Right cardiac atrium (tissue), 5 donors: ENCODE measurements around the gene PEX12. TPM values are rescaled to one million over a fixed set of nuclear protein-coding genes. Genes with fewer than 3 reads are reported as not detected.

Source experiments
- ATAC-seq, 2 donors: fragments of 200-7000 bp; cut with Tn5 transposase; one replicate each; pipeline versions ENCODE4 v1.8.0 to v1.9.1; 2020; ENCODE audit warnings: moderate library complexity in 2 of 2, mild to moderate bottlenecking in 1 of 2
- DNase-seq, 3 donors: peaks; one replicate each; pipeline ENCODE4 v3.0.0-alpha.2; 2020
- H3K27ac ChIP-seq: one replicate; pipeline ENCODE4 v1.5.1; 2013; ENCODE audit warnings: mild to moderate bottlenecking, low read length, control low read depth, moderate library complexity
- H3K27me3 ChIP-seq: one replicate; pipeline ENCODE4 v1.6.1; 2013; ENCODE audit not compliant: control insufficient read depth, insufficient read depth
- H3K4me1 ChIP-seq: one replicate; pipeline ENCODE4 v1.6.1; 2013; ENCODE audit warnings: low read length; ENCODE audit not compliant: control insufficient read depth, insufficient read depth
- H3K4me3 ChIP-seq: one replicate; pipeline ENCODE4 v1.5.1; 2013; ENCODE audit warnings: low read length, control low read depth
- H3K9me3 ChIP-seq: one replicate; pipeline ENCODE4 v1.6.1; 2013; ENCODE audit warnings: low read length; ENCODE audit not compliant: control insufficient read depth
- WGBS: extraction: QIAGEN DNeasy Blood & Tissue Kit; methylation state at CpG from one replicate; pipeline ENCODE4 v1.1.7; 2013; 5-methylcytosine and 5-hydroxymethylcytosine counted together
- intact Hi-C, 4 donors: fragments of 100-400 bp; cut with DNase I; formaldehyde crosslinking; loops; one replicate each; pipeline versions ENCODE4 v1.11.0 to v1.14.0; 2022 to 2023
- polyA plus RNA-seq: library from polyadenylated mRNA; stranded (reverse); fragments of 200-250 nt; gene quantifications from one replicate; pipeline ENCODE4 v1.2.3, GENCODE V29; 2013
- total RNA-seq, 4 donors: library from RNA; stranded (reverse); fragmentation: NEBNext Ultra II Directional; extraction: Animal tissue kit (Norgen Biotek cat#: 25700); gene quantifications; one replicate each; pipeline ENCODE4 v1.2.1, GENCODE V29; 2021
- donor health status: healthy with polysubstance abuse.
- donor health status: DM: no; HTN: yes; CAD: no.
- donor health status: DM: no; HTN: no; CAD: no.
- donor health status: DM: no; HTN: yes; CAD: no; lungs with severe emphysema.
- donor health status: DM: yes; HTN: yes; CAD: no.

The PEX12 gene
- total and polyA plus RNA-seq, 5 donors: 5.1 to 9.2 (median 7.3) TPM

DNA sequence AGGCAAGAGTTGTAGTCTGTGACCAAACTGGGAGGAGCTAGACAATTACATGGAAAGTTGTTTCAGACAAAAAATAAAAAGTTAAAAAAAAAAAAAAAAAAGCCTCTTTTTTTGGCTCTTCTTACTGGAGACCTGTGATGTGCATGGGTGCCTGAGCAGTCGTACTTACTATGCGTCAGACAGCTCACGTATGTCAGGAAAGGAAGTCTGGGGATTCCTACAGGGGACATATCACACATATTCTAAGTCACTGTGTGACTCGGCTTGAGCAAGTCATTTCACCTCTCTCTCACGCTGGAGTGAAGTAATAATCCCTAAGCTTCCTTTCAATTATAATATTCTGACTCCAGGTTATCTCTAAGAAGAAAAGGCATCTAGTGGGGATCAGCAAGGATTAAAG is 23.7 kb downstream of the PEX12 start:
- intact Hi-C loops: no loop called here

DNA sequence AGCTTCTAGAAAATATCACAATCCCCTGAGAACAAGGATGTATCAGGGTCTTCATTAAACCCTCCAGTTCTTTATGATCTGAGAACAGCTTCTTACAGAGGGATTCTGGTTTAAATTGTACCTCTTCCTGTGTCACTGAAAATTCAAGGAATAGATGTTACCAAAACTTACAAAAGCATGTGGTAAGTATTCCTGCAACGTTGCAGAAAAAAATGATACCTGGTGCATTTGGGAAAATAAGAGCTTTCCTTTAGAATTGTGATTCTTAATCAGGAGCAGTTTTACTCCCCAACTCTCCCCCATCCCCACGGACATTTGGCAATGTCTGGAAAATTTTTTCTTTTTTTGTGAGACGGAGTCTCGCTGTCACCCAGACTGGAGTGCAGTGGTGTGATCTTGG is 25.1 kb downstream of the PEX12 start:
- 74% methylated on average over 4 of the region's 4 CpGs for WGBS
- Histone ChIP-seq H3K9me3 (no peaks in the 10 kb centered on the region), H3K4me3 (no peak overlapping the region), H3K4me1 (no peaks in the 10 kb centered on the region), H3K27ac (no peak overlapping the region), H3K27me3 (no peaks in the 10 kb centered on the region)
- ATAC-seq (no peak), DNase-seq (no peak)
- intact Hi-C loops: no loop called here

More for the DNA sequence above, 23.7 kb downstream of the PEX12 start:
- no peak overlapping the region for H3K27ac ChIP-seq
- no peak for ATAC-seq
- H3K27me3 ChIP-seq: no peaks in the 10 kb centered on the region
- no peak for DNase-seq
- no peaks in the 10 kb centered on the region for H3K4me1 ChIP-seq
- no peak overlapping the region for H3K4me3 ChIP-seq
- no peaks in the 10 kb centered on the region for H3K9me3 ChIP-seq
- WGBS: 63% methylated on average over 5 of the region's 5 CpGs

DNA sequence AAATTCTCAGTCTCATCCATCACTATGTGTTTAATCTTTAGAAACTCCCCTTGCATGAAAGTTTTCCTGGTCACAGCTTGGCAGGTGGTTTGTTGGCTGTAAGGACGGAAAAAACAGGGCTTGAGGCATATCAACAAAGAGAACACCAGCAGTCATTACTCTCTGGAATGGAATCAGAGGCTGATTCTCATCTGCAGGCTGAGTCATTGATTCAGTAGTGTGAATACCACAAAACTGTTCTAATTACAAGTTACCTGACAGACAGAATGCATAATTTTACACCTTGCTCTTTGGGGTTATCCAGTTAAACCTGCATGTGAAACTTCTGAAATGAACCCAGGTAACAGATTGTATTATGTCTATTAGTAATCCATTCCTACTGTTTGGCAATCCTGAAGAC is 29.4 kb downstream of the PEX12 start:
- intact Hi-C loops: no loop called here
- WGBS: 51% methylated on average over 1 of the region's 1 CpG
- no peak for ATAC-seq

DNA sequence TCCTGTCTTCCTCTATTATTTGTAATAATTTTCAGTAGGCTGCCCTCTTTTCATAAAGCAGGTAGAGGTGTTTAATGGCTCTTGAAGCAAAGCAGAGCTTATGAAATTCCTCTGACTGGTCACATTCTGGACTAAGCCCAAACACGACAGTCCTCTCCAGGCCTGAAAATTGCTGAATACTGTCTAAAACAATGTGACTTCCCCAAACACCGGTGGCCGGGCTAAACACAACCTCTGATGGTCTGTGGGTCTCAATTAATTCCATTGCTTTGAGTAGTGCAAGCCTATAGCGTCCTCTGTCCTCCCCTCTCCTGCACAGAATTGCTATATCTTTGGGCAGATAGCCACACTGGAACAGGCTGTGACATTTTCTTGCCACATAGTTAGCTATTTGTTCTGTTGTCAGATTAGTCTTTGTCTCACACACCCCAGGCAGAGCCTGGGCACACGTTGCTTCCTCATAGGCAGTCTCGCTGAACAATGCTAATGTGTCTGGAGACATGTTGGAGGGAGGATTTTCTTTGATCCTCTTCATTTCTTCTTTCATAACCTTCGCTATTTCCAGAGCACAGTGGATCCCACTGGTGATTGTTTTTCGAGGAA is 30.1 kb downstream of the PEX12 start:
- Histone ChIP-seq H3K9me3 (no peaks in the 10 kb centered on the region), H3K4me3 (no peak overlapping the region), H3K27ac (no peak overlapping the region), H3K4me1 (no peaks in the 10 kb centered on the region), H3K27me3 (no peaks in the 10 kb centered on the region)
- DNase-seq: no peak
- WGBS: 68% methylated on average over 8 of the region's 8 CpGs
- peak; percentile 16 to 31 for ATAC-seq
- intact Hi-C loops: no loop called here

More for the DNA sequence above, 29.4 kb downstream of the PEX12 start:
- no peaks in the 10 kb centered on the region for H3K9me3 ChIP-seq
- no peak overlapping the region for H3K4me3 ChIP-seq
- H3K27ac ChIP-seq: no peak overlapping the region
- H3K4me1 ChIP-seq: no peaks in the 10 kb centered on the region
- H3K27me3 ChIP-seq: no peaks in the 10 kb centered on the region
- no peak for DNase-seq

DNA sequence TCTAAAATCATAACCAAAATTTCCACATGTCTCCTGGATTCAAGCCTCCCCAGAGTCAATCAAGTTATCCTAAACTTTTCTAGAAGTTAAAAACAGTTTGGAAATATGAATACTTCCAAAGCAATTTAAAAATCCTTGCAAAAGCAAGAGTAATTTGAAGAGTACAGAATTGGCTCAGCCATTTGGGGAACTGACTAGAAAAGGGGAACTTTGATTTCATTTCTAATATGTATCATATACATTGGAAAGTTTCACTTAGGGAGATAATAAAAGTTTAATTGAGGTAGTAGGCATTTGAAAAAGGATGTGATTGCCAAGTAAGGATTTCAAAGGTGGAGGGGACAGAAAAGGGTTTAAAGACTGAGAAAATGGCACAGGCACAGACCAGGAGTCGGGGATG is 31.9 kb downstream of the PEX12 start:
- Histone ChIP-seq H3K27ac (no peak overlapping the region), H3K9me3 (no peaks in the 10 kb centered on the region), H3K4me3 (no peak overlapping the region), H3K4me1 (peaks cover 1% of the 10 kb centered on the region), H3K27me3 (no peaks in the 10 kb centered on the region)
- ATAC-seq (no peak), DNase-seq (no peak)
- 71% methylated on average over 1 of the region's 1 CpG for WGBS
- intact Hi-C loops: no loop called here

GRCh38 chr17:35545150-35545549 is 33.2 kb downstream of the PEX12 start:
- intact Hi-C loops: no loop called here
- no peaks in the 10 kb centered on the region for H3K9me3 ChIP-seq
- H3K27me3 ChIP-seq: no peaks in the 10 kb centered on the region
- no peak for ATAC-seq
- no peak for DNase-seq
- peaks cover 1% of the 10 kb centered on the region for H3K4me1 ChIP-seq
- no peak overlapping the region for H3K4me3 ChIP-seq
- 87% methylated on average over 1 of the region's 1 CpG for WGBS
- no peak overlapping the region for H3K27ac ChIP-seq

DNA sequence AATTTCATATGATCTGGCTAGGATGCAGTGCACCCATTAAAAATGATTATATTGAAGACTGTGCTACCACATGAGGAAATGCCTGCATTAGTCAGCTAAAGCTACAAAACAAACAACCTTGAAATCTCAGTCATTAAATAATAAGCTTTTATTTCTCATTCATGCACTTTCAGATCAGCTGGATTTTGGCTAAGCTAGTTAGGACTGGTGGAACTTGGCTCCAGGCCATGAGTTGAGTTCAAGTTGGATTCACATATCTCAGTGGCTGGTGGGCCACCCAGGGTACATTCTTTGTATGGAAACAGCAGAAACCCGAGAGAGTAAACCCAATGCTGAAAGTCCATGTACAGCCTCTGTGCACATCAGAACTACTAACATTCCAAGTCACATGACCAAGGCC is 34.5 kb downstream of the PEX12 start:
- ATAC-seq (no peak), DNase-seq (no peak)
- Histone ChIP-seq H3K9me3 (no peaks in the 10 kb centered on the region), H3K27ac (no peak overlapping the region), H3K4me3 (no peak overlapping the region), H3K4me1 (peaks cover 1% of the 10 kb centered on the region), H3K27me3 (no peaks in the 10 kb centered on the region)
- 56% methylated on average over 1 of the region's 1 CpG for WGBS
- intact Hi-C loops: no loop called here

DNA sequence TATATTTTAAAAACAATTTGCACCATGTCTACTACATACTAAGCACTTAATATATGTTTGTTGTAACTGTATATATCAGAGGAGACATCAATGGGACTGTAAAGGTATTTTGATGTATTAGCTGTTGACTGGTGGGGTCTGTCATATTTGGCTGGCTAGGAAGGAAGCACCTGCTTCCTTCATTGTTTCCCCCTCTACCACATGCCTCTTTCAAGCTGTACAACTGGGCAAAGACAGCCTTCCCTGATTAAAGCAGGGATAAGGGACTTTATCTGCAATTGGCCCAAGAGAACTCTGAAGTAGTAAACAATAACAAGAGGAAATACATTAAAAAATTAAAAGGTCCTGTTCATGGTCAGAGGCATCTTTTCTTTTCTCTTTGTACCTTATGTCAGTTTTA is 35.4 kb downstream of the PEX12 start:
- ATAC-seq (no peak), DNase-seq (no peak)
- H3K27me3 ChIP-seq: no peaks in the 10 kb centered on the region
- H3K27ac ChIP-seq: no peak overlapping the region
- no peak overlapping the region for H3K4me3 ChIP-seq
- no peaks in the 10 kb centered on the region for H3K9me3 ChIP-seq
- intact Hi-C loops: no loop called here
- peaks cover 1% of the 10 kb centered on the region for H3K4me1 ChIP-seq

DNA sequence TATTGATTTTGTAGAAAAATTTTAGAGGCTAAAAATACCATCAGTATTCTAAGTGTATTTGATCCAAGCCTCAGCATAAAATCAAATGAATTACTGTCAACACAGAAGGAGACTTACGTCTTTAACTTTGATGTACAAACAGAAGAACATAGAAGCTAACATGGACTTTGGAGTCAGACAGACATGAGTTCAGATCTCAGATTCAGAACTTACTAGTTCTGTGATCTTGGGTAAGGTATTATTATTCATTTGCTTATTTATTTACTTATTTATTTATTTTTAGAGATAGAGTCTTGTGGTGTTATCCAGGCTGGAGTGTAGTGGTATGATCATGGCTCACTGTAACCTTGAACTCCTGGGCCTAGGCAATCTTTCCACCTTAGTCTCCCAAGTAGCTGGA is 36.9 kb downstream of the PEX12 start:
- no peak for DNase-seq
- peak overlapping the region; percentile 19 for H3K4me3 ChIP-seq
- 57% methylated on average over 1 of the region's 1 CpG for WGBS
- no peak overlapping the region for H3K27ac ChIP-seq
- intact Hi-C loops: no loop called here
- H3K9me3 ChIP-seq: no peaks in the 10 kb centered on the region
- no peak for ATAC-seq
- peaks cover 1% of the 10 kb centered on the region for H3K4me1 ChIP-seq
- H3K27me3 ChIP-seq: no peaks in the 10 kb centered on the region

DNA sequence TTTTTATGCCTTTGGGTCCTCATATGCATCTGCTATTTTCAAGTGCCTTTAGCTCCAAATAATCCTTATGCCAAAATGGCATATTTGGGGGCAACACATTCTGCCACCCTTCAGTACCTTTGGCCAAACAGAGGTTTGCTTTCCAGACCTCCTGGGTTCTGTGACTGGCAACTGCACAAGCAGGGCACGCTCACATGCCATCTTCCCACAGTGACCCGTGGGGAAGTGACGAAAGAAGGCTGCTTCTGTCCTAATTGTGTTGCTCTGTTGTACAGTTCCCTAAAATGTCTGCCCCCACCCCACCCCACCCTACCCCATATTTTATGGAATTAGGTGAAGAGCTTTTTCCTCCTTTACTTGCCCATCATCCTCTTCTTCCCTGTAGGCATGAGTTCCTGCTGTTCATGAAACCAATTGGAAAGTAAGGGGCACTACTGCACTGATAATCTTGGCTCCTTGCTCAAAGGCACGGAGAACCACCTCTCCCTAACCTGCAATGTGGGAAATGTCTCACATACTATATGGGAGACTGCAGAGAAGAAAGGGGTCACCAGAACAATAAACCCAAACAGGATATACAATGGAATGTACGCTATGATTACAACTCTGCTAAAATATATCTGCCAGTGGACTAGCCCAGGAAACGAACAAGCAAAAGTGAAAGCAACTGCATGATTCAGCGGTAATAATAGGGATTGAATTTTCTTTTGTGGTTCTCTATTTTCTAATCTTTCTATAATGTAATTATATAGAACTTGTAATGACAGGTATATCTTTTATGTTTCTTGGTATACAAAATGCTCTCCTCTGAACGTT is 37.6 kb downstream of the PEX12 start:
- no peaks in the 10 kb centered on the region for H3K27me3 ChIP-seq
- peak; percentile 41 to 73 (median 65) for DNase-seq
- 43% methylated on average over 8 of the region's 8 CpGs for WGBS
- intact Hi-C loops: no loop called here
- H3K27ac ChIP-seq: peak overlapping the region; percentile 98
- peak overlapping the region; percentile 71 for H3K4me3 ChIP-seq
- ATAC-seq: peak; percentile 59 to 66
- H3K4me1 ChIP-seq: peaks cover 1% of the 10 kb centered on the region
- no peaks in the 10 kb centered on the region for H3K9me3 ChIP-seq

- peaks cover 1% of the 10 kb centered on the region for H3K4me1 ChIP-seq
- ATAC-seq (peak in 1 of 2 donors; percentile 36), DNase-seq (no peak)
- H3K27ac ChIP-seq: peak overlapping the region; percentile 43
- intact Hi-C loops: loop anchor here (1.0 to 10.0 kb wide), 5 partner anchors 227 to 1125 kb away; no protein-coding TSS in a partner anchor
- no peaks in the 10 kb centered on the region for H3K9me3 ChIP-seq
- 36% methylated on average over 5 of the region's 5 CpGs for WGBS
- no peaks in the 10 kb centered on the region for H3K27me3 ChIP-seq
- no peak overlapping the region for H3K4me3 ChIP-seq
Observed at GRCh38 chr17:35539659-35540026, 38.7 kb downstream of the PEX12 start.
